HG02938 (cell line): ENCODE measurements around the gene ID4.
"Not testable (repeated sequence)": the region's sequence is repeated elsewhere in the genome, so short reads cannot be mapped to it uniquely, and the experiment has no call there.

Source experiments
- ATAC-seq: cut with Tn5 transposase; IDR thresholded peaks from one replicate; pipeline ENCODE4 v1.9.1; 2021; ENCODE audit warnings: mild to moderate bottlenecking, moderate library complexity; ENCODE audit not compliant: unreplicated experiment

The ID4 gene

GRCh38 chr6:19831358-19831757, 5.8 kb upstream of the ID4 start:
- ATAC-seq, result no peak

GRCh38 chr6:19833947-19834346, 3.2 kb upstream of the ID4 start:
- no peak for ATAC-seq

GRCh38 chr6:19834858-19835257, 2.3 kb upstream of the ID4 start:
- no peak for ATAC-seq

GRCh38 chr6:19835605-19836004, 1.6 kb upstream of the ID4 start:
- no peak for ATAC-seq

- ATAC-seq, result no peak
These were observed 606 bp downstream of the ID4 start for GRCh38 chr6:19837511-19838441.

GRCh38 chr6:19838442-19839236, 1.5 kb downstream of the ID4 start:
- no peak for ATAC-seq

GRCh38 chr6:19839237-19839546, 2.0 kb downstream of the ID4 start:
- ATAC-seq, result no peak

GRCh38 chr6:19839788-19840187, 2.6 kb downstream of the ID4 start:
- no peak for ATAC-seq

GRCh38 chr6:19841181-19841580, 4.0 kb downstream of the ID4 start:
- ATAC-seq, result no peak

- no peak for ATAC-seq
These were observed 5.0 kb downstream of the ID4 start for GRCh38 chr6:19842030-19842615.

GRCh38 chr6:19844689-19845088, 7.5 kb downstream of the ID4 start:
- ATAC-seq, result no peak

- no peak for ATAC-seq
These were observed 8.3 kb downstream of the ID4 start for GRCh38 chr6:19845266-19846041.

GRCh38 chr6:19848465-19849029, 11.4 kb downstream of the ID4 start:
- ATAC-seq, result no peak

- ATAC-seq, result no peak
These were observed 12.0 kb downstream of the ID4 start for GRCh38 chr6:19849196-19849595.

- no peak for ATAC-seq
These were observed 12.6 kb downstream of the ID4 start for GRCh38 chr6:19849755-19850154.

GRCh38 chr6:19851241-19852089, 14.3 kb downstream of the ID4 start:
- no peak for ATAC-seq

GRCh38 chr6:19852090-19852457, 14.9 kb downstream of the ID4 start:
- no peak for ATAC-seq

GRCh38 chr6:19852927-19853326, 15.8 kb downstream of the ID4 start:
- ATAC-seq, result no peak

GRCh38 chr6:19854421-19855015, 17.3 kb downstream of the ID4 start:
- ATAC-seq, result not testable (repeated sequence)
